IMR-90 (cell line): ENCODE results near the gene WEE1. TPM values are rescaled to one million over a fixed set of nuclear protein-coding genes. Genes with fewer than 3 reads are reported as not detected.

Experiments
- ATAC-seq: fragments of 200-7000 bp; cut with Tn5 transposase; 2 replicates; pipeline ENCODE4 v1.9.1; 2020; ENCODE audit warnings: low read depth, mild to moderate bottlenecking, moderate library complexity
- BruUV-seq: library from RNA; stranded (reverse); fragments of 400-500 nt; replicated peaks from 2 replicates; lab custom pipeline; 2021; lab: Mats Ljungman, UMichigan
- CTCF ChIA-PET: fragments of 300-600 bp; formaldehyde crosslinking; extraction: SDS; loops from one replicate; lab custom pipeline; 2021; ENCODE audit warnings: antibody characterized with exemption; lab: Yijun Ruan, JAX
- POLR2A ChIA-PET: fragments of 300-600 bp; sonication (Branson Sonifier 250); formaldehyde crosslinking; loops from one replicate; lab custom pipeline; 2022; ENCODE audit warnings: antibody characterized with exemption; ENCODE audit not compliant: unreplicated experiment; lab: Charles Lee
- DNase-seq: peaks from one replicate; pipeline ENCODE4 v3.0.0; 2013
- H2AFZ ChIP-seq: replicated peaks from 2 replicates; pipeline ENCODE3; 2013; ENCODE audit warnings: low read length, mild to moderate bottlenecking; ENCODE audit not compliant: poor library complexity
- H2AK5ac ChIP-seq: 2 replicates; pipeline ENCODE4 v1.6.1; 2013; ENCODE audit warnings: low read depth, low read length, inconsistent platforms
- H2AK9ac ChIP-seq: replicated peaks from 2 replicates; pipeline ENCODE3; 2013; ENCODE audit warnings: mild to moderate bottlenecking, low read depth, low read length, moderate library complexity; ENCODE audit not compliant: poor library complexity
- H2BK120ac ChIP-seq: 2 replicates; pipeline ENCODE4 v1.6.1; 2013; ENCODE audit warnings: low read depth, low read length, inconsistent platforms
- H2BK15ac ChIP-seq: 3 replicates; pipeline ENCODE4 v1.6.1; 2013; ENCODE audit warnings: low read depth, low read length, inconsistent platforms
- H2BK20ac ChIP-seq: 2 replicates; pipeline ENCODE4 v1.6.1; 2013; ENCODE audit warnings: low read depth, mild to moderate bottlenecking, inconsistent platforms, low read length, moderate library complexity
- H2BK5ac ChIP-seq: 2 replicates; pipeline ENCODE4 v1.6.1; 2013; ENCODE audit warnings: mild to moderate bottlenecking, low read depth, low read length, inconsistent platforms; ENCODE audit not compliant: poor library complexity, severe bottlenecking
- H3K14ac ChIP-seq: replicated peaks from 2 replicates; pipeline ENCODE4 v1.6.1; 2013; ENCODE audit warnings: low read depth, low read length, inconsistent platforms
- H3K18ac ChIP-seq: 2 replicates; pipeline ENCODE4 v1.6.1; 2013; ENCODE audit warnings: low read depth, low read length, control low read depth
- H3K23ac ChIP-seq: 2 replicates; pipeline ENCODE4 v1.6.1; 2013; ENCODE audit warnings: low read depth, low read length, inconsistent platforms
- H3K27ac ChIP-seq: 2 replicates; pipeline ENCODE4 v1.5.1; 2013; ENCODE audit warnings: mild to moderate bottlenecking, control low read depth, low read length; ENCODE audit not compliant: insufficient read depth
- H3K27me3 ChIP-seq: 2 replicates; pipeline ENCODE4 v1.6.1; 2013; ENCODE audit warnings: low read length; ENCODE audit not compliant: control insufficient read depth, insufficient read depth
- H3K36me3 ChIP-seq: 2 replicates; pipeline ENCODE4 v1.6.1; 2013; ENCODE audit warnings: low read length, mixed read lengths; ENCODE audit not compliant: control insufficient read depth, insufficient read depth
- H3K4ac ChIP-seq: 2 replicates; pipeline ENCODE4 v1.6.1; 2013; ENCODE audit warnings: low read depth, low read length, inconsistent platforms
- H3K4me1 ChIP-seq: 2 replicates; pipeline ENCODE4 v1.6.1; 2013; ENCODE audit warnings: low read length, mixed read lengths; ENCODE audit not compliant: control insufficient read depth, insufficient read depth
- H3K4me2 ChIP-seq: 2 replicates; pipeline ENCODE4 v1.6.1; 2013; ENCODE audit warnings: low read depth, mild to moderate bottlenecking, control low read depth, low read length, moderate library complexity
- H3K4me3 ChIP-seq: 2 replicates; pipeline ENCODE4 v1.5.1; 2013; ENCODE audit warnings: low read depth, mild to moderate bottlenecking, control low read depth, low read length, moderate library complexity; ENCODE audit not compliant: insufficient read depth
- H3K56ac ChIP-seq: 2 replicates; pipeline ENCODE4 v1.6.1; 2013; ENCODE audit warnings: low read length, inconsistent platforms; ENCODE audit not compliant: insufficient read depth; ENCODE audit errors: extremely low read depth
- H3K79me1 ChIP-seq, 2 experiments: 2 replicates each; pipeline ENCODE4 v1.6.1; 2013; ENCODE audit warnings: low read length in 2 of 2, inconsistent platforms in 1 of 2, low read depth in 1 of 2
- H3K9ac ChIP-seq: 2 replicates; pipeline ENCODE4 v1.6.1; 2013; ENCODE audit warnings: low read depth, low read length, control low read depth
- H3K9me1 ChIP-seq: 2 replicates; pipeline ENCODE4 v1.6.1; 2013; ENCODE audit warnings: low read length, inconsistent platforms; ENCODE audit not compliant: insufficient read depth
- H3K9me3 ChIP-seq: 2 replicates; pipeline ENCODE4 v1.6.1; 2013; ENCODE audit warnings: low read length; ENCODE audit not compliant: control insufficient read depth, insufficient read depth
- H4K20me1 ChIP-seq: 2 replicates; pipeline ENCODE4 v1.6.1; 2013; ENCODE audit warnings: low read length, inconsistent platforms; ENCODE audit not compliant: insufficient read depth
- H4K5ac ChIP-seq: 2 replicates; pipeline ENCODE4 v1.6.1; 2013; ENCODE audit warnings: mild to moderate bottlenecking, low read depth, low read length, control low read depth
- H4K8ac ChIP-seq, 2 experiments: 2 replicates each; pipeline ENCODE4 v1.6.1; 2013; ENCODE audit warnings: low read depth in 2 of 2, low read length in 2 of 2, control low read depth in 1 of 2, inconsistent platforms in 1 of 2
- H4K91ac ChIP-seq: 2 replicates; pipeline ENCODE4 v1.6.1; 2013; ENCODE audit warnings: low read depth, low read length, inconsistent platforms; ENCODE audit not compliant: insufficient read depth
- BHLHE40 ChIP-seq: fragments of 150-350 bp; IDR thresholded peaks from 2 replicates; pipeline ENCODE4 v1.6.1; 2016; ENCODE audit warnings: mild to moderate bottlenecking, low read depth, low read length
- CHD1 ChIP-seq: IDR thresholded peaks from 2 replicates; pipeline ENCODE4 v1.6.1; 2012; ENCODE audit warnings: low read depth, low read length, improper control_type of control experiment
- CTCF ChIP-seq: conservative IDR thresholded peaks from 2 replicates; pipeline ENCODE4 v1.5.1; 2012; ENCODE audit warnings: mild to moderate bottlenecking, low read depth, low read length, improper control_type of control experiment
- ELK1 ChIP-seq: fragments of 150-350 bp; IDR thresholded peaks from 2 replicates; pipeline ENCODE4 v1.6.1; 2016; ENCODE audit warnings: low read depth, mild to moderate bottlenecking, low read length, moderate library complexity, borderline replicate concordance
- FOS ChIP-seq: fragments of 150-350 bp; IDR thresholded peaks from 2 replicates; pipeline ENCODE4 v1.6.1; 2016; ENCODE audit warnings: low read depth, low read length
- MAFK ChIP-seq: IDR thresholded peaks from 2 replicates; pipeline ENCODE4 v1.6.1; 2012; ENCODE audit warnings: low read depth, low read length, improper control_type of control experiment
- MAZ ChIP-seq: IDR thresholded peaks from 2 replicates; pipeline ENCODE4 v1.6.1; 2012; ENCODE audit warnings: low read depth, mild to moderate bottlenecking, low read length, improper control_type of control experiment, moderate library complexity, borderline replicate concordance
- MXI1 ChIP-seq: IDR thresholded peaks from 2 replicates; pipeline ENCODE4 v1.6.1; 2012; ENCODE audit warnings: low read depth, mild to moderate bottlenecking, low read length, moderate library complexity, borderline replicate concordance
- NFE2L2 ChIP-seq: fragments of 150-350 bp; IDR thresholded peaks from 2 replicates; pipeline ENCODE4 v1.6.1; 2016; ENCODE audit warnings: low read depth, mild to moderate bottlenecking, low read length
- POLR2A ChIP-seq: IDR thresholded peaks from 2 replicates; pipeline ENCODE4 v1.6.1; 2012; ENCODE audit warnings: mild to moderate bottlenecking, low read depth, low read length
- RAD21 ChIP-seq: IDR thresholded peaks from 2 replicates; pipeline ENCODE4 v1.6.1; 2012; ENCODE audit warnings: low read length, improper control_type of control experiment
- RFX5 ChIP-seq: IDR thresholded peaks from 2 replicates; pipeline ENCODE4 v1.8.0; 2012; ENCODE audit warnings: low read depth, mild to moderate bottlenecking, low read length, moderate library complexity
- SMC3 ChIP-seq: fragments of 150-350 bp; IDR thresholded peaks from 2 replicates; pipeline ENCODE4 v1.6.1; 2016; ENCODE audit warnings: low read depth, mild to moderate bottlenecking, antibody characterized with exemption, low read length, moderate library complexity
- USF2 ChIP-seq: fragments of 150-350 bp; IDR thresholded peaks from 2 replicates; pipeline ENCODE4 v1.6.1; 2017; ENCODE audit warnings: mild to moderate bottlenecking, antibody characterized with exemption, low read length, low read depth
- dilution Hi-C: fragments of 300-500 bp; cut with HindIII; formaldehyde crosslinking; loops from one replicate; pipeline ENCODE4 v1.14.3; 2018; ENCODE audit warnings: low sequenced_read_pairs; ENCODE audit not compliant: unreplicated experiment
- in situ Hi-C: fragments of 300-500 bp; cut with MboI; formaldehyde crosslinking; loops from 3 replicates; pipeline ENCODE4 v1.14.3; 2019; ENCODE audit warnings: low sequenced_read_pairs, inconsistent platforms, mixed read lengths
- intact Hi-C: fragments of 100-400 bp; cut with micrococcal nuclease; formaldehyde crosslinking; loops from 2 replicates; pipeline ENCODE4 v1.10.0; 2022
- polyA plus RNA-seq, 3 experiments: library from polyadenylated mRNA; depleted of rRNA; stranded (reverse); fragments of >200 nt; gene quantifications; 2 replicates each; pipeline ENCODE4 v1.2.3, GENCODE V29; 2012; ENCODE audit warnings: low replicate concordance in 1 of 3
- total RNA-seq: library from RNA; depleted of rRNA; stranded (reverse); fragments of >200 nt; gene quantifications from 2 replicates; pipeline ENCODE4 v1.2.3, GENCODE V29; 2012

Gene WEE1
- total and polyA plus RNA-seq, 2 of the 4 experiments (the other 2 are of a cell fraction), result 26.5 to 29.2 TPM

GRCh38 chr11:9624448-9624847 lies 51.0 kb downstream of the WEE1 start:
- Histone ChIP-seq H3K18ac (no peak overlapping the region), H2BK15ac (no peak overlapping the region), H3K23ac (no peak overlapping the region), H2BK5ac (no peak overlapping the region), H3K4me1 (peaks cover 3% of the 10 kb centered on the region; the same call in 1 of the 2 replicates), H3K4me2 (no peak overlapping the region), H4K91ac (no peak overlapping the region), H3K36me3 (no peaks in the 10 kb centered on the region), H2BK20ac (no peak overlapping the region), H3K27me3 (no peaks in the 10 kb centered on the region), H2BK120ac (no peak overlapping the region), H3K14ac (no peak overlapping the region), H3K4ac (no peak overlapping the region), H3K4me3 (no peak overlapping the region), H2AFZ (no peak overlapping the region), H3K56ac (no peak overlapping the region), H3K79me1 (no peaks in the 10 kb centered on the region), H4K20me1 (no peaks in the 10 kb centered on the region), H4K8ac (no peak overlapping the region), H2AK9ac (no peak overlapping the region), H3K27ac (no peak overlapping the region), H3K9ac (no peak overlapping the region), H3K9me1 (peaks cover 7% of the 10 kb centered on the region), H4K5ac (no peak overlapping the region), H2AK5ac (no peak overlapping the region), H3K9me3 (no peaks in the 10 kb centered on the region)
- in situ Hi-C loops (loop anchor here (25.0 kb wide), 1 partner anchor 688 kb away; the partner anchor contains the start of gene ADM), intact Hi-C loops (no loop called here), dilution Hi-C loops (no loop called here)
- TF ChIP-seq ELK1 (no peak), BHLHE40 (no peak), CHD1 (no peak), USF2 (no peak), RFX5 (no peak), MXI1 (no peak), SMC3 (no peak), POLR2A (no peak), NFE2L2 (no peak), CTCF (no peak), MAFK (no peak), RAD21 (no peak), FOS (no peak), MAZ (no peak)
- ChIA-PET CTCF (no interaction called here), POLR2A (no interaction called here)
- BruUV-seq, result no TSS peak
- DNase-seq, result no peak
- no peak for ATAC-seq
